GM08714 (cell line): ENCODE results near the gene CLN3.

ENCODE experiments used
- H3K4me3 ChIP-seq: fragments of 200-500 bp; sonication (Bioruptor generic); 2 replicates; pipeline ENCODE4 v1.5.1; 2014; ENCODE audit warnings: mild to moderate bottlenecking, low read length, inconsistent platforms
- ZNF274 ChIP-seq: IDR thresholded peaks from 2 replicates; pipeline ENCODE4 v1.6.1; 2012; ENCODE audit warnings: mild to moderate bottlenecking, low read depth, low read length

The CLN3 gene

GRCh38 chr16:28526201-28527099 is 34.6 kb upstream of the CLN3 start:
- no peak for TF ChIP-seq ZNF274
- no peak overlapping the region for H3K4me3 ChIP-seq

- H3K4me3 ChIP-seq = no peak overlapping the region
- no peak for TF ChIP-seq ZNF274
These were observed 32.9 kb upstream of the CLN3 start for GRCh38 chr16:28524681-28525171.

- H3K4me3 ChIP-seq = no peak overlapping the region
- TF ChIP-seq ZNF274 = no peak
These were observed 30.9 kb upstream of the CLN3 start for GRCh38 chr16:28522792-28523191.

- H3K4me3 ChIP-seq = no peak overlapping the region
- TF ChIP-seq ZNF274 = no peak
These were observed 29.6 kb upstream of the CLN3 start for GRCh38 chr16:28521436-28521835.

- TF ChIP-seq ZNF274 = no peak
- no peak overlapping the region for H3K4me3 ChIP-seq
These were observed 28.8 kb upstream of the CLN3 start for GRCh38 chr16:28520672-28521071.

GRCh38 chr16:28514246-28514645 is 22.4 kb upstream of the CLN3 start:
- no peak for TF ChIP-seq ZNF274
- no peak overlapping the region for H3K4me3 ChIP-seq

GRCh38 chr16:28513484-28514181 is 21.8 kb upstream of the CLN3 start:
- TF ChIP-seq ZNF274 = no peak
- H3K4me3 ChIP-seq = no peak overlapping the region

- TF ChIP-seq ZNF274 = no peak
- H3K4me3 ChIP-seq = no peak overlapping the region
These were observed 20.2 kb upstream of the CLN3 start for GRCh38 chr16:28511801-28512789.

- H3K4me3 ChIP-seq = no peak overlapping the region
- TF ChIP-seq ZNF274 = no peak
These were observed 19.2 kb upstream of the CLN3 start for GRCh38 chr16:28511031-28511430.

- H3K4me3 ChIP-seq = no peak overlapping the region
- no peak for TF ChIP-seq ZNF274
These were observed 13.7 kb upstream of the CLN3 start for GRCh38 chr16:28505489-28506137.

GRCh38 chr16:28504707-28505404 is 13.0 kb upstream of the CLN3 start:
- no peak overlapping the region for H3K4me3 ChIP-seq
- TF ChIP-seq ZNF274 = no peak

- no peak for TF ChIP-seq ZNF274
These were observed 11.8 kb upstream of the CLN3 start for GRCh38 chr16:28503470-28504259.

GRCh38 chr16:28502290-28502689 is 10.4 kb upstream of the CLN3 start:
- H3K4me3 ChIP-seq = no peak overlapping the region
- no peak for TF ChIP-seq ZNF274

More at GRCh38 chr16:28503470-28504259, 11.8 kb upstream of the CLN3 start:
- H3K4me3 ChIP-seq = no peak overlapping the region
